NCI-H2196 (cell line): ENCODE data around the gene ADK.

Experiments
- DNase-seq: peaks from one replicate; lab custom pipeline; 2025; ENCODE audit not compliant: unreplicated experiment; lab: John Stamatoyannopoulos, UW

ADK gene

GRCh38 chr10:74643596-74643975 is 492.6 kb downstream of the ADK start:
- DNase-seq: no peak

DNA sequence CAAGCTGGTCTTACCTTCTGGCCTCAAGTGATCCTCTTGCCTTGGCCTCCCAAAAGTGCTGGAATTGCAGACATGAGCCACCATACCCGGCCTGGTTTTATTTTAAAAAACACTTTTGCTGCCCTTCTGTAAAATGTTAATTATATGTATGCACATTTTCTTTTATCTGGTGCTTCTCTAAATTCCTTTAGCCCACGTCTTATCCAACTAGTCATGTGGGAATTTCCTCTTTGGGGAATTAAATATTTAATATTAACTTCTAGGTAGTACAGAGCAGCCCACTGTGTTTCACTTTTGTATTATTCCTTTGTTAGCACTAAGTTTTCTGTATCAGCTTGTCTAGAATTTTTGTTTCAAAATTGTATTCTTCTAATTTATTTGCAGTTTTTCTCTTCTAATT is 493.7 kb downstream of the ADK start:
- no peak for DNase-seq

- DNase-seq: no peak
Observed at GRCh38 chr10:74645692-74646091, 494.7 kb downstream of the ADK start.

DNA sequence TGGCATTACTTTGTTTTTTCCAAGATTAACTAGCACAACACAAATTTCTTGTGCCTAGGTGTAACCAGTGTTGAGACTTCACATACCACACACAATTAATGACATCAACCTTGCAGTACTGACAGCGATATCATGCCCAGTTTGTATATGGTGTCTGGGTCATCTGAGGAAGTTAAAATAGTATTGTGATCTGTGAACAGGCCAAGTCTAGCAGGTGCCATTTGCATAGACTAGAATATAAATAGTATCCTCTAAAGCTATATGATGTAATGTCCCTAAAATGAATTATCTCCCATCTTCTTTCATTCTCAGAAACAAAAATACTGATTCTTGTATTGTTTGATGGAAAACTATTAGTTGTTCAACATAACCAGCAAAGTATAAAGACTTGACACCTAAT is 499.6 kb downstream of the ADK start:
- no peak for DNase-seq

GRCh38 chr10:74651565-74651964 is 500.5 kb downstream of the ADK start:
- no peak for DNase-seq

GRCh38 chr10:74652664-74653063 is 501.6 kb downstream of the ADK start:
- no peak for DNase-seq

GRCh38 chr10:74658511-74658910 is 507.5 kb downstream of the ADK start:
- no peak for DNase-seq

DNA sequence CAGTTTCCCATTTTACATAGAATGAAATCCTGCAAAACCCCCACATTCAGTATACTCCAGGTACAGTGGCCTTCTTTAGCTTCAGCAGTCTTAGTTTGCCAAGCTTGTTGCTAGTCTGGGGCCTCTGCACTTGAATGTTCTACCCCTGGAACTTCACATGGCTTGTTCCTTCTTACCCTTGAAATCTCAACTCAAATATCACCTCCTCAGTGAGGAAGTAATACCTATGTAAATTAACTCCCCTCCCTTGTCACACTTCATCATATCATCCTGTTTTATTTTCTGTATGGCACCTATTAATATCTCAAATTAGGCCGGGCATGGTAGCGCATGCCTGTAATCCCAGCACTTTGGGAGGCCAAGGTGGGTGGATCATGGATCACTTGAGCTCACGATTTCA is 511.6 kb downstream of the ADK start:
- DNase-seq: no peak

- DNase-seq: no peak
Observed at GRCh38 chr10:74669210-74669609, 518.2 kb downstream of the ADK start.

DNA sequence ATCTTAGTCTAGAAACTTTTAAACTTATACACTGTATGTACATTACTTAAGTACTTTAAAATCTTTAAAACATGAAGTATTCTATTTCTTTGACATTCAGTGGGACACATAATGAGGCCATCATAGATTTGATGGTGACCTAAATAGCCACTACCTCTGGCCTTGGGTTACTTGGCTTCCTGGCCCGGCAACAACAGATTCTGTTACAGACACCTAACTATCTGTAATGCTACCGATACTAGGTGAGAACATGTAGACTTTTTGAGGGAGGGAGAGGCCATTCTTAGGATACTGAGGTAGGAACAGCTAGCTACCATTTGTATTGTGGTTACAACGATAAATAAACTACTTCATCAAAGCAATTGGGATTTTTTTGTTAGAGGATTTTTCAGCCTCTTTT is 520.7 kb downstream of the ADK start:
- no peak for DNase-seq

DNA sequence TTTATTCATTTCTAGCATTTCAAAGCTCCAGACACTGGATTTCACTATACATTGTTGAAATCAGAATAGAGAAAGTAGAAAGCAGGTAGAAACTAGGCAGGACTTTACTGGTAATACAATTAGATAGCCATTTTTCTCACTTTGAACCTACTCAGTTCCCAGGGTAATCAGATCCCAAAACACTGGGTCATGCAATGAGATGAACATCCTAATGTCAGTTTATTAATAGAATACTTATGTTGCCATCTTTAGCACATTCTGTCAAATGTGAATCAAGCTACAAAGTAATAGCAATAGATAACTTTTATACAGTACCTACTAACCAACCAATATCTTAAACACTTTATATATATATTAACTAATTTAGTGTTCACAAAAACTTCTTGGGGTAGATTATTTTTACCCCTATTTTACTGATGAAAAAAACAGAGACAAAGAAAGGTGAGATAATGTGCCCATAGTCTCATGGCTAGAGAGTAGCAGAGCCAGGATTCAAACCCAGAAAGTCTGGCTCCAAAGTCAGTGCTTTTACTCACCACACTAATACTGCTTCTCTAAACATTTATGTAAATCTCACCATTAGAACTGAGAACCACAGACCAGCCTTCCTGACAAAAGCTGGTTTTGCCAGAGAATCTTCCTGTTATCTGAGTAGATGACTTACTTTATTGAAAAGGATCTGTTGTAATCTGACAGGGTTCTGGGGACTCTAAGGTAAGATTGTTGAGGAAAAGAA is 521.6 kb downstream of the ADK start:
- no peak for DNase-seq

- DNase-seq: no peak
Observed at GRCh38 chr10:74674927-74675326, 523.9 kb downstream of the ADK start.

DNA sequence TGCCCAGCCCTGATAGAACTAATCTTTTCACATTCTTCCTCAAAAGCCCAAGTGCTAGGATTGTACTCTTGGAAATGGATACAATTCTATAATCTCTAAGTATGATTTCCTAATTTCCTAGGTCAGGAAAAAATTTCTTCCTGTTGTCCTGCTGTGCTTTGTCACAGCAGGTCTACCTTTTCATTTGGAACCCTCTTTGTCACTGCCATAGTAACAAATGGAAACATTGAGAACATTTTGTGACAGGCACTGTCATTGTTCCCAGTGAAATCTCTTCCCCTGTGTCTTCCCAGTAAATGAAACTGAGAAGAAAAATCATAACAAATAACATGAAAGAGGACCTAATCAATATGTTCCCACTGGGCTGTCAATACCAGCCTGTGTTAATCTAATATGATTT is 524.5 kb downstream of the ADK start:
- DNase-seq: no peak

GRCh38 chr10:74677951-74678350 is 526.9 kb downstream of the ADK start:
- no peak for DNase-seq

GRCh38 chr10:74681917-74682627 is 531.1 kb downstream of the ADK start:
- DNase-seq: no peak

DNA sequence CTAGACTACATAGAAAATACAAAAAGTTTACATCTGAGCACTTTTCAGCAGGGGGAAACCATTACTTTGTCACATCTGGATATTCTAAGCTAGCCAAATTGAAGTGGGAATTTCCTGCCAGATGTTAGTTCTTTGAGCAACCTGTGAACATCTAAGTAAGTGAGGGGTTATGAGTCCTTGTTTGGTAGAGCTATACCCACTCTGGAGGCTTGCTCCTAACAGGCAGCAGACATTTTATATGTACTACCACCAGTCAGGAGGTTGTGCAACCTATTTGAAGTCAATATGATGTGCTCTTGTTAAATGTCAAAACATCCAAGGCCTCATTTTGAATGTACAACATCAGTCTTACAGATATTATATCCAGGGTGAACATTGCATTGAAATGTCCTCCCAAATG is 532.0 kb downstream of the ADK start:
- no peak for DNase-seq

GRCh38 chr10:74683621-74684364 is 532.8 kb downstream of the ADK start:
- no peak for DNase-seq

GRCh38 chr10:74684462-74684861 is 533.4 kb downstream of the ADK start:
- DNase-seq: no peak

GRCh38 chr10:74685564-74685963 is 534.5 kb downstream of the ADK start:
- no peak for DNase-seq

DNA sequence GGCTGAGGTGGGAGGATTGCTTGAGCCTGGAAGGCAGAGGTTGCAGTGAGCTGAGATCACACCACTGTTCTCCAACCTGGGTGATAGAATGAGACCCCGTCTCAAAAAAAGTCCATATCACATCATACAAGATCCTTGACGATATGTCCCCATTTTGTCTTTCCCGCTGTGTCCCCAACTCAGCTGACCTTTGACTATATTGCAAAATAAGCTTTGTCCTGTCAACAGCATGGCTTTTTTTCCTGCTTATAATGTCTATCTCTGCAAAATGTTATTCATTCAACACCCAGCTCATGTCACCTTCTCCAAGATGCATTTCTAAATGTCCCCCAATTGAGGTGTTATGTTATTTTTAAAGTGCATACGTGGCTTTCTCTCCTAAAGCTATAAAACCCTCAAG is 539.4 kb downstream of the ADK start:
- DNase-seq: no peak

- no peak for DNase-seq
Observed at GRCh38 chr10:74691164-74691563, 540.1 kb downstream of the ADK start.
